LNCaP clone FGC (cell line): ENCODE results near the gene ZACN.

ENCODE experiments used
- DNase-seq: peaks from one replicate; pipeline ENCODE4 v3.0.0-alpha.2; 2011; ENCODE audit warnings: low read depth
- H3K4me3 ChIP-seq: 2 replicates; pipeline ENCODE4 v1.5.1; 2011; ENCODE audit warnings: mild to moderate bottlenecking, low read depth, low read length, control low read depth
- CTCF ChIP-seq: IDR thresholded peaks from 2 replicates; pipeline ENCODE4 v1.5.1; 2012; ENCODE audit warnings: mild to moderate bottlenecking; ENCODE audit not compliant: control insufficient read depth, insufficient read depth; ENCODE audit errors: extremely low read depth

ZACN gene

GRCh38 chr17:76111956-76112355 is 33.0 kb downstream of the ZACN start:
- no peak for DNase-seq
- no peak overlapping the region for H3K4me3 ChIP-seq
- TF ChIP-seq CTCF: no peak

DNA sequence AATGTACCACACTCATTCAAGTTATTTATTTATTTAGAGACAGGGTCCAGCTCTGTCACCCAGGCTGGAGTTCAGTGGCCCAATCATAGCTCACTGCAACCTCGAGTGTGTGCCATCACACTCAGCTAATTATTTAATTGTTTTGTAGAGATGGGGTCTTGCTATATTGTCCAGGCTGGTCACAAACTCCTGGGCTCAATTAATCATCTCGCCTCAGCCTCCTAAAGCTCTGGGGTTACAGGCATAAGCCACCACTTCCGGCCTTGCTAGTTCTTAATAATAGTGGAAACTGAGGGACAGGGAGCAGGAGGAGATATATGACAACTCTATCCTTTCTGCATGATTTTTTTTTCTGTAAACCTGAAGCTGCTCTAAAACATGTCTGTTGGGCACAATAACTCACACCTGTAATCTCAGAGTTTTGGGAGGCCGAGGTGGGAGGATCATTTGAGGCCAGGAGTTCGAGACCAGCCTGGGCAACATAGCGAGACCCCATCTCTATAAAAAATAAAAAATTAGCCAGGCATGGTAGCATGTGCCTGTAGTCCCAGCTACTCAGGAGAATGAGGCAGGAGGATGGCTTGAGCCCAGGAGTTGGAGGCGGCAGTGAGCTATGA is 36.3 kb downstream of the ZACN start:
- H3K4me3 ChIP-seq: no peak overlapping the region
- DNase-seq: no peak
- no peak for TF ChIP-seq CTCF

GRCh38 chr17:76119409-76120371 is 40.7 kb downstream of the ZACN start:
- DNase-seq: no peak
- TF ChIP-seq CTCF: no peak
- no peak overlapping the region for H3K4me3 ChIP-seq

DNA sequence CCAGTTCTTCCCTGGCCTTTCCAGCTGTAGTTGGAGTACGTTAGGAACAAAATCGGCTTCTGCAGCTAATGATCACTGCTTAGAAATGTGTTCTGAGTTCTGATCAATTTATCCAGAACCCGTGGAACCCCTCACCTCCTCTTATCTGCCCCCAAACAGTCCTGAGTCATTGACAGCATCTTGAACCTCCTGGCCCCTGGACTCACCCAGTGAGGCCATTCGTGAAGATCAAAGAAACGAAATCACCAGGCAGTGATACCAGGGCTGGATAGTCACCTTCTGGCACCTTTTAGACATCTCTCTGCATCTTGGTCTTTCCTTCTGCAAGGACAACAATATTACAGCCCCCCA is 41.7 kb downstream of the ZACN start:
- no peak for TF ChIP-seq CTCF
- no peak for DNase-seq
- H3K4me3 ChIP-seq: no peak overlapping the region

GRCh38 chr17:76121932-76122430 is 43.0 kb downstream of the ZACN start:
- no peak for DNase-seq
- no peak overlapping the region for H3K4me3 ChIP-seq
- no peak for TF ChIP-seq CTCF

GRCh38 chr17:76122431-76123190 is 43.6 kb downstream of the ZACN start:
- no peak overlapping the region for H3K4me3 ChIP-seq
- no peak for TF ChIP-seq CTCF
- DNase-seq: no peak
